Kidney epithelial cell (primary cell): ENCODE measurements around the gene CDH23. TPM values are rescaled to one million over a fixed set of nuclear protein-coding genes. Genes with fewer than 3 reads are reported as not detected.
A peak's percentile ranks its signal among the peaks of the same experiment; 100 is the strongest.

Source experiments
- DNase-seq: peaks from one replicate; pipeline ENCODE4 v3.0.0-alpha.2; 2010; ENCODE audit warnings: low read depth
- H3K27me3 ChIP-seq: 2 replicates; pipeline ENCODE4 v1.6.0; 2011; ENCODE audit warnings: low read length; ENCODE audit not compliant: control insufficient read depth, insufficient read depth
- H3K36me3 ChIP-seq: 2 replicates; pipeline ENCODE4 v1.5.1; 2011; ENCODE audit warnings: low read length; ENCODE audit not compliant: control insufficient read depth, insufficient read depth
- H3K4me3 ChIP-seq: 2 replicates; pipeline ENCODE4 v1.5.1; 2011; ENCODE audit warnings: low read depth, mild to moderate bottlenecking, control low read depth, low read length
- CTCF ChIP-seq: IDR thresholded peaks from 2 replicates; pipeline ENCODE4 v1.5.1; 2011; ENCODE audit warnings: mild to moderate bottlenecking, moderate library complexity, low read length, control low read depth, inconsistent platforms; ENCODE audit not compliant: insufficient read depth, poor library complexity, severe bottlenecking
- total RNA-seq: library from RNA; depleted of rRNA; stranded (reverse); fragments of >200 nt; gene quantifications from 2 replicates; pipeline ENCODE4 v1.2.3, GENCODE V29; 2015

Gene CDH23
- total RNA-seq, 1 donor from 2014 or later = 0.04 TPM

GRCh38 chr10:71604324-71605018, 207.8 kb downstream of the CDH23 start:
- Histone ChIP-seq H3K27me3 (peaks cover 12% of the 10 kb centered on the region), H3K4me3 (no peak overlapping the region), H3K36me3 (no peaks in the 10 kb centered on the region)
- TF ChIP-seq CTCF = no peak
- DNase-seq = no peak

DNA sequence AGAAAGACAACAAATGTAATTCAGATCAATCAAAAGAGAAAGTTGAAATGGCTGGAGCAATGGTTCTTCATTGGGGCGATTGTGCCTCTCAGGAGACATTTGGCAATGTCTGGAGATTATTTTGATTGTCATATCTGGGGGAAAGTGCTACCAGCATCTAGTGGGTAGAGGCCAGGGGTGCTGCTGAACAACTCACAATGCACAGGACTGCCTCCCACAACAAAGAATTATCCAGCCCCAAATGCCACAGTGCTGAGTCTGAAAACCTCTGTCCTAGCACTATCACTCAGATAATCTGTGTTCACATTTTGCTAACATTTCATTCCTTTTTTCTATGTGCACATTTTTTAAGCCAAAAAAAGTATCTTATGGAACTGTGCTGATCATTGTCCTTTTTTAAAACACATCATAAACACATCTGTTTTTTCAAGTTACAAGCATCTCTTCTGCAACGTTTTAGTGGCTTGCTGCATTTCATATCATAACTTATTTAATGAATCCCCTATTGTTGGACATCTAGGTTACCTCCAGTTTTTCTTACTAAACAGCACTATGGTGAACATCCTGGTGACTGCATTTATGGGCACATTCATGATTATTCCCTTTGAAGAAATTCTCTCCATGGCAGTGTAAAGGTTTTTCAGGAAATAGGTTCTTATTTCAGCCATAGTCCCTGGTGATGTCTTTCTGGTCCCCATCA, 208.7 kb downstream of the CDH23 start:
- no peak for DNase-seq
- no peak overlapping the region for H3K4me3 ChIP-seq
- no peak for TF ChIP-seq CTCF
- no peaks in the 10 kb centered on the region for H3K36me3 ChIP-seq
- H3K27me3 ChIP-seq = peaks cover 16% of the 10 kb centered on the region

- Histone ChIP-seq H3K4me3 (no peak overlapping the region), H3K27me3 (peaks cover 25% of the 10 kb centered on the region), H3K36me3 (no peaks in the 10 kb centered on the region)
- TF ChIP-seq CTCF = no peak
- no peak for DNase-seq
These were observed 209.7 kb downstream of the CDH23 start for GRCh38 chr10:71606257-71607081.

GRCh38 chr10:71607082-71607443, 210.3 kb downstream of the CDH23 start:
- no peak for DNase-seq
- Histone ChIP-seq H3K4me3 (no peak overlapping the region), H3K36me3 (no peaks in the 10 kb centered on the region), H3K27me3 (peaks cover 28% of the 10 kb centered on the region)
- no peak for TF ChIP-seq CTCF

GRCh38 chr10:71608819-71609768, 212.4 kb downstream of the CDH23 start:
- Histone ChIP-seq H3K27me3 (peaks cover 26% of the 10 kb centered on the region), H3K36me3 (no peaks in the 10 kb centered on the region), H3K4me3 (no peak overlapping the region)
- TF ChIP-seq CTCF = peak; percentile 94
- DNase-seq = no peak
